HG03097 (cell line): ENCODE measurements around the gene DYRK1B.
A peak's percentile ranks its signal among the peaks of the same experiment; 100 is the strongest.

Experiments used
- ATAC-seq: cut with Tn5 transposase; IDR thresholded peaks from one replicate; pipeline ENCODE4 v1.9.1; 2021; ENCODE audit not compliant: unreplicated experiment, low FRiP score

DYRK1B gene

GRCh38 chr19:39832341-39833083 is 1.4 kb downstream of the DYRK1B start:
- ATAC-seq, result no peak

GRCh38 chr19:39831679-39832078 is 2.3 kb downstream of the DYRK1B start:
- no peak for ATAC-seq

- no peak for ATAC-seq
Measured at GRCh38 chr19:39830847-39831246, 3.1 kb downstream of the DYRK1B start.

GRCh38 chr19:39830406-39830805 is 3.6 kb downstream of the DYRK1B start:
- ATAC-seq, result no peak

GRCh38 chr19:39829702-39830275 is 4.2 kb downstream of the DYRK1B start:
- no peak for ATAC-seq

GRCh38 chr19:39828654-39829032 is 5.3 kb downstream of the DYRK1B start:
- ATAC-seq, result no peak

GRCh38 chr19:39828015-39828653 is 5.8 kb downstream of the DYRK1B start:
- no peak for ATAC-seq

- ATAC-seq, result no peak
Measured at GRCh38 chr19:39827216-39827615, 6.7 kb downstream of the DYRK1B start.

- ATAC-seq, result no peak
Measured at GRCh38 chr19:39826311-39826945, 7.5 kb downstream of the DYRK1B start.

GRCh38 chr19:39825531-39826076 is 8.4 kb downstream of the DYRK1B start:
- ATAC-seq, result no peak

- ATAC-seq, result no peak
Measured at GRCh38 chr19:39825093-39825463, 8.9 kb downstream of the DYRK1B start.

- peak; percentile 67 for ATAC-seq
Measured at GRCh38 chr19:39824143-39825092, 9.5 kb downstream of the DYRK1B start.

GRCh38 chr19:39823686-39824085 is 10.3 kb downstream of the DYRK1B start:
- ATAC-seq, result no peak

GRCh38 chr19:39820696-39821095 is 13.3 kb downstream of the DYRK1B start:
- ATAC-seq, result no peak

GRCh38 chr19:39819786-39820185 is 14.2 kb downstream of the DYRK1B start:
- ATAC-seq, result no peak

GRCh38 chr19:39818626-39819097 is 15.3 kb downstream of the DYRK1B start:
- peak; percentile 52 for ATAC-seq

- ATAC-seq, result no peak
Measured at GRCh38 chr19:39817888-39818561, 15.9 kb downstream of the DYRK1B start.

- ATAC-seq, result no peak
Measured at GRCh38 chr19:39816287-39817048, 17.5 kb downstream of the DYRK1B start.

- no peak for ATAC-seq
Measured at GRCh38 chr19:39814595-39814994, 19.4 kb downstream of the DYRK1B start.
